ENCODE data around the gene FANCB. TPM values are rescaled to one million over a fixed set of nuclear protein-coding genes. Genes with fewer than 3 reads are reported as not detected.

Gene FANCB
- total RNA-seq, 1 donor from 2014 or later, result 4.0 TPM

DNA sequence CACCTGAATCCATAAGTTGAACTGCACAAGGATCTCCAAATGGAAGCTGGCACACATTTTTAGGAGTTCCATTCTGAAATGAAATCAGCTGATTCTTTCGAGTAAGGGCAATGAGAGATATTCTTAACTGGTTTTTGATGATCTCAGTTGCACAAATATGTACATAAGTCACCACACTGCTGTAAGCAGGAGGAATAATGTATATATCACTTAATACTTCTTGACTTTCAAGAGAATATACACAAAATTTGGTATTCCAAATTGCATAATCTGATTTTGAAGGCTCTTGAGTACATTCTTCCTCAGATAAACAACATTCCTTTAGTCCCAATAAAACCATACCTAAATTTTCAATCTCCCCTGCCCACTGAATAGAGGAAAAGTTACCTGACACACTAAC is 8.2 kb downstream of the FANCB start:
- DNase-seq (no peak), ATAC-seq (ENCODE audit: low read depth) (no peak)
- Mint-ChIP-seq H3K4me1 (no peaks in the 10 kb centered on the region), H3K9me3 (peaks cover 3% of the 10 kb centered on the region), H3K27ac (no peak overlapping the region), H3K4me3 (no peak overlapping the region), H3K36me3 (ENCODE audit: low read depth) (peaks cover 16% of the 10 kb centered on the region), H3K27me3 (no peaks in the 10 kb centered on the region)
- TF ChIP-seq, protein P1, sequence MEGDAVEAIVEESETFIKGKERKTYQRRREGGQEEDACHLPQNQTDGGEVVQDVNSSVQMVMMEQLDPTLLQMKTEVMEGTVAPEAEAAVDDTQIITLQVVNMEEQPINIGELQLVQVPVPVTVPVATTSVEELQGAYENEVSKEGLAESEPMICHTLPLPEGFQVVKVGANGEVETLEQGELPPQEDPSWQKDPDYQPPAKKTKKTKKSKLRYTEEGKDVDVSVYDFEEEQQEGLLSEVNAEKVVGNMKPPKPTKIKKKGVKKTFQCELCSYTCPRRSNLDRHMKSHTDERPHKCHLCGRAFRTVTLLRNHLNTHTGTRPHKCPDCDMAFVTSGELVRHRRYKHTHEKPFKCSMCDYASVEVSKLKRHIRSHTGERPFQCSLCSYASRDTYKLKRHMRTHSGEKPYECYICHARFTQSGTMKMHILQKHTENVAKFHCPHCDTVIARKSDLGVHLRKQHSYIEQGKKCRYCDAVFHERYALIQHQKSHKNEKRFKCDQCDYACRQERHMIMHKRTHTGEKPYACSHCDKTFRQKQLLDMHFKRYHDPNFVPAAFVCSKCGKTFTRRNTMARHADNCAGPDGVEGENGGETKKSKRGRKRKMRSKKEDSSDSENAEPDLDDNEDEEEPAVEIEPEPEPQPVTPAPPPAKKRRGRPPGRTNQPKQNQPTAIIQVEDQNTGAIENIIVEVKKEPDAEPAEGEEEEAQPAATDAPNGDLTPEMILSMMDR (IDR thresholded peaks at IDR 0.05), result no peak
- CTCF ChIA-PET, result no interaction called here
- intact Hi-C loops (cut with micrococcal nuclease), result no loop called here
- POLR2A ChIA-PET, result no interaction called here

DNA sequence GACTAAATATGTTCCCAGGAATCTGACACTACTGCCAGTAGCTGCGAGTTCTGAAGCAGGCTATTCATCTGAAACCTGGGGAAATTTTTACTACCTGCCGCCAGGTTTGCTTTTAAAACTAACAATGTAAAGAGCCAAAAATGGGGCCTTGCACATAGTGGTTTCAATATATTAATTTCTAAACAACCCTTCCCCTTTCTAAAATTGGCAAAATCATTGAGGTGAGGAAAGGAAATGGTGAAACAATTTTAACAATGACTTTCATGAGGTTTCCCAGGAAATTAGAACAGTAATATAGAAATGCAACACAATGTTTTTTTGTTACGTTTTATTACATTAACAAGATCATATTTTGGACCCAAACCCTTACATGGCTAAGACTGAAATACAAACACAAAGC is 21.3 kb downstream of the FANCB start:
- Mint-ChIP-seq H3K4me1 (peaks cover 7% of the 10 kb centered on the region), H3K9me3 (no peaks in the 10 kb centered on the region), H3K27ac (no peak overlapping the region), H3K36me3 (ENCODE audit: low read depth) (peaks cover 6% of the 10 kb centered on the region), H3K27me3 (no peaks in the 10 kb centered on the region), H3K4me3 (no peak overlapping the region)
- ATAC-seq (ENCODE audit: low read depth) (no peak), DNase-seq (no peak)
- intact Hi-C loops (cut with micrococcal nuclease), result no loop called here
- POLR2A ChIA-PET, result no interaction called here
- TF ChIP-seq, protein P1 (IDR thresholded peaks at IDR 0.05), result no peak
- CTCF ChIA-PET, result no interaction called here

DNA sequence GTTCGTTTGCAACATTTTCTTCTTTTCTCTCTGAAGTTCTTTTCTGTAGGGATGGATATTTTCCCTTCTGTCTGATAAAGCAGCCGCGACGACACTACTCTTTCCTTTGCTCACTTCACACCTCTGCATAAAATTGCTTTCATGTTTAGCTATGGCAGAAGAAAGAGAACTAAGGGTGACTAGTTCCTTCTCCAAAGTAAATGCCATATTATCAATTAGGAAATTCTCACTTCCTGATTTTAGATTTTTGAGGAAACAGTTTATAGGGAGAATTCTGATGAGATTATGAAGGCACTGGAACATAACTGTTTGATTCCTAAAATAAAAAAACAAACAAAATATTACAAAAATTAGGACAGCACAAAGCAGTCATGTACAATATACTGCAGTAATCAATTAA is 29.2 kb downstream of the FANCB start:
- H3K4me1 Mint-ChIP-seq, result no peaks in the 10 kb centered on the region
- H3K27me3 Mint-ChIP-seq, result no peaks in the 10 kb centered on the region
- CTCF ChIA-PET, result no interaction called here
- H3K9me3 Mint-ChIP-seq, result no peaks in the 10 kb centered on the region
- POLR2A ChIA-PET, result no interaction called here
- DNase-seq, result no peak
- no peak overlapping the region for H3K27ac Mint-ChIP-seq
- H3K36me3 Mint-ChIP-seq (ENCODE audit: low read depth), result peaks cover 11% of the 10 kb centered on the region
- TF ChIP-seq, protein P1 (IDR thresholded peaks at IDR 0.05), result no peak
- intact Hi-C loops (cut with micrococcal nuclease), result no loop called here
- H3K4me3 Mint-ChIP-seq, result no peak overlapping the region
- ATAC-seq (ENCODE audit: low read depth), result no peak

DNA sequence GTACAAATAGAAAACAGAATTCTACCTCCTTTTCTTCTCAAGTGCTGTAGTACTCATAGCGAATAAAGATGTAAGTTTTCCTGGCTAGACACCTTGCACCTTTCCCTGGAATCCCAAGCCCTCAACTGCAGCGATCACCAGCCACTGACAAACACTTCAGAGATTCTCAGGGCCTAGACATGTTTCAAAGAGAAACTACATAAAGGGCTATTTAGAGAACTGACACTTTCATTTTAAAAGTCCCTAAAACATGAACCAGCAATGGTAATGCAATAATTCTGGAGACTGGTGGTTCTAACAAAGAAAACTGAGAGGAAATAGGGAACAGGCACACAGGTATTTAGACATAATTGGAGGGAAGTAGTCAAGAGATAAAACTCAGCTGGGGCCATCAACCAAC is 35.7 kb downstream of the FANCB start:
- peaks cover 15% of the 10 kb centered on the region for H3K36me3 Mint-ChIP-seq (ENCODE audit: low read depth)
- intact Hi-C loops (cut with micrococcal nuclease), result no loop called here
- DNase-seq, result no peak
- no peak overlapping the region for H3K4me3 Mint-ChIP-seq
- no peaks in the 10 kb centered on the region for H3K9me3 Mint-ChIP-seq
- H3K27me3 Mint-ChIP-seq, result no peaks in the 10 kb centered on the region
- POLR2A ChIA-PET, result no interaction called here
- H3K27ac Mint-ChIP-seq, result no peak overlapping the region
- CTCF ChIA-PET, result no interaction called here
- TF ChIP-seq, protein P1 (IDR thresholded peaks at IDR 0.05), result no peak
- no peak for ATAC-seq (ENCODE audit: low read depth)
- H3K4me1 Mint-ChIP-seq, result no peaks in the 10 kb centered on the region

DNA sequence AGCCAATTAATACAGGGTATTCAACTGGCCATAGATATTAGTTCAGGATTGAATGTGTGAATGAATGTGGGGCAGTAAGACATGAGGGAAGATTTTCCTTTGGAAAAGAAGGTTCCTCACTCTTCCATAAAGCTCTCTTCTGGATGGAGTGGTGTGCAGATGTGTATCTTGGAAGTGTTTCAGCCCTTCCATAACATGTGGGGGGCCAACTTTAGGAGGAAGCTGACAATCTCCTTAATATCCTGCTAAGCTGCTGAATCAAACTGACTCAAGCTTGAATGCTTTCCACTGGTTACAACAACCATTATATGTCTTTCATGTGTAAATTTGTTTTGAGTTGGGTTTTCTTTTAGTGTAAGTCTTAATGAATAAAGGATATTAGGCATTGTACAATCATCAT is 40.3 kb downstream of the FANCB start:
- Mint-ChIP-seq H3K27ac (no peak overlapping the region), H3K36me3 (ENCODE audit: low read depth) (peaks cover 13% of the 10 kb centered on the region)
- intact Hi-C loops (cut with micrococcal nuclease), result no loop called here

More for the DNA sequence above, 40.3 kb downstream of the FANCB start:
- Mint-ChIP-seq H3K27me3 (no peaks in the 10 kb centered on the region), H3K9me3 (no peaks in the 10 kb centered on the region), H3K4me1 (no peaks in the 10 kb centered on the region), H3K4me3 (no peak overlapping the region)
- DNase-seq (no peak), ATAC-seq (ENCODE audit: low read depth) (no peak)
- TF ChIP-seq, protein P1 (IDR thresholded peaks at IDR 0.05), result no peak
- ChIA-PET POLR2A (no interaction called here), CTCF (no interaction called here)

Measured in activated B cell treated with CpG ODN at 0.5 μM for 24 hours (primary cell).